ENCODE measurements around the gene CKAP2L. TPM values are rescaled to one million over a fixed set of nuclear protein-coding genes. Genes with fewer than 3 reads are reported as not detected.

CKAP2L gene, protein sequence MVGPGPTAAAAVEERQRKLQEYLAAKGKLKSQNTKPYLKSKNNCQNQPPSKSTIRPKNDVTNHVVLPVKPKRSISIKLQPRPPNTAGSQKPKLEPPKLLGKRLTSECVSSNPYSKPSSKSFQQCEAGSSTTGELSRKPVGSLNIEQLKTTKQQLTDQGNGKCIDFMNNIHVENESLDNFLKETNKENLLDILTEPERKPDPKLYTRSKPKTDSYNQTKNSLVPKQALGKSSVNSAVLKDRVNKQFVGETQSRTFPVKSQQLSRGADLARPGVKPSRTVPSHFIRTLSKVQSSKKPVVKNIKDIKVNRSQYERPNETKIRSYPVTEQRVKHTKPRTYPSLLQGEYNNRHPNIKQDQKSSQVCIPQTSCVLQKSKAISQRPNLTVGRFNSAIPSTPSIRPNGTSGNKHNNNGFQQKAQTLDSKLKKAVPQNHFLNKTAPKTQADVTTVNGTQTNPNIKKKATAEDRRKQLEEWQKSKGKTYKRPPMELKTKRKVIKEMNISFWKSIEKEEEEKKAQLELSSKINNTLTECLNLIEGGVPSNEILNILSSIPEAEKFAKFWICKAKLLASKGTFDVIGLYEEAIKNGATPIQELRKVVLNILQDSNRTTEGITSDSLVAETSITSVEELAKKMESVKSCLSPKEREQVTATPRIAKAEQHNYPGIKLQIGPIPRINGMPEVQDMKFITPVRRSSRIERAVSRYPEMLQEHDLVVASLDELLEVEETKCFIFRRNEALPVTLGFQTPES
- under 1 TPM in 1 of 3 donors, not detected in 2; 0.96 TPM for total RNA-seq

DNA sequence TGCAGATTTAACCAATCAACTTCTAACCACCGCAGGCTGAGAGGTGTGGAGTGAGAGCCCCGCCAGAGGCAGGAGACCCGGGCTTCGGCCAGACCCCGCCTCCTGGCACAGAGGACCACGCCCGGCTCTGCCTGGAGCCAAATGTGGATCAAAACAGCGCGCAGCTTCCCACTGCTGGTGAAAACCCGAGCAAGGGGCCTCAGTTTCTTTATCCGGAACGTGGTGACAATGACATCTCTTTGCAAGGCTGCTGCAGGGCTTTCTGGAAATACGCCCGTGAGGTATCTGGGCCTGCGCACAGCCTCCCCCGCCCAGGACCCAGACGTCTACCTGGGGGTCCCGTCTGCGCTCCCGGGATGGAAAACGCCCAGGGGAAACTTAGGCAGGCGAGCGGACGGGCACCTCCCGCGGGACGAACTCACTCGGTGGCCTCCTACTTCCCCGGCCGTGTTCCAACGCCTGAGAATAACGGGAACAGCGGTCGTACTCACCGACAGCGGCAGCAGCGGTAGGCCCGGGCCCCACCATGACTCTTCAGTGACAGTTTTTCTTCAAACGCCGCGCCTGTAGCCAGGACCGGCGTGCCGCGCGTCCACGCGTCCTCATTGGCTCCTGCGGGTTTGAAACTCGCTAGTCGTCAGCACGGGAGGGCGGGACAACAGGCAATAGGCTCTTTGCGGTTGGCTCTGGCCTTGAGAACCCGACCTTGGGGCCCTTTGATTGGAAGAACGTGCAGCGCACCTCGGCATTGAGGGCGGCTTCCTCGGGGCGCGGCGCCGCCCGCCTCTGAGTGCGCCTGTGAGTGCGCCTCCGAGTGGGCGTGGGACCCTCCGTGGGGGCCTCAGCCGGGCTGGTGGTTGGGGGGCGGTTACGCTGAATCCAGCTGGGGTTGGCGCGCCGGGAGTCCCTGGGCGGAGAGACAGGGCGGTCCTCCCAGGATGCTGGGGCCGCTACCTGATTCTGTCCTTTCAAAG is at the start of gene CKAP2L:
TSS of gene CKAP2L (minus strand) at position 539 of the 974 bp plus-strand sequence. CDS start at position 528, 11 bp downstream.
- H3K4me3 ChIP-seq, result peak within 1 kb of the TSS; percentile 65 to 80 (median 76)
- no peaks in the 10 kb centered on the region for H3K9me3 ChIP-seq
- peak within 1 kb of the TSS in 1 of 2 donors; percentile 0 for H3K27ac ChIP-seq
- DNase-seq (ENCODE audit: low spot score in 2 of 2), result peak; percentile 94
- no peaks in the 10 kb centered on the region for H3K36me3 ChIP-seq
- no peaks in the 10 kb centered on the region for H3K4me1 ChIP-seq
- intact Hi-C loops (cut with DNase I; ENCODE audit: low total_unique reads), result no loop called here
- H3K27me3 ChIP-seq, result no peaks in the 10 kb centered on the region
- TF ChIP-seq POLR2A (IDR thresholded peaks at IDR 0.05) (no peak), POLR2AphosphoS5 (IDR thresholded peaks at IDR 0.05) (no peak)
- TF ChIP-seq, protein P1, sequence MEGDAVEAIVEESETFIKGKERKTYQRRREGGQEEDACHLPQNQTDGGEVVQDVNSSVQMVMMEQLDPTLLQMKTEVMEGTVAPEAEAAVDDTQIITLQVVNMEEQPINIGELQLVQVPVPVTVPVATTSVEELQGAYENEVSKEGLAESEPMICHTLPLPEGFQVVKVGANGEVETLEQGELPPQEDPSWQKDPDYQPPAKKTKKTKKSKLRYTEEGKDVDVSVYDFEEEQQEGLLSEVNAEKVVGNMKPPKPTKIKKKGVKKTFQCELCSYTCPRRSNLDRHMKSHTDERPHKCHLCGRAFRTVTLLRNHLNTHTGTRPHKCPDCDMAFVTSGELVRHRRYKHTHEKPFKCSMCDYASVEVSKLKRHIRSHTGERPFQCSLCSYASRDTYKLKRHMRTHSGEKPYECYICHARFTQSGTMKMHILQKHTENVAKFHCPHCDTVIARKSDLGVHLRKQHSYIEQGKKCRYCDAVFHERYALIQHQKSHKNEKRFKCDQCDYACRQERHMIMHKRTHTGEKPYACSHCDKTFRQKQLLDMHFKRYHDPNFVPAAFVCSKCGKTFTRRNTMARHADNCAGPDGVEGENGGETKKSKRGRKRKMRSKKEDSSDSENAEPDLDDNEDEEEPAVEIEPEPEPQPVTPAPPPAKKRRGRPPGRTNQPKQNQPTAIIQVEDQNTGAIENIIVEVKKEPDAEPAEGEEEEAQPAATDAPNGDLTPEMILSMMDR (IDR thresholded peaks at IDR 0.05), result no peak

DNA sequence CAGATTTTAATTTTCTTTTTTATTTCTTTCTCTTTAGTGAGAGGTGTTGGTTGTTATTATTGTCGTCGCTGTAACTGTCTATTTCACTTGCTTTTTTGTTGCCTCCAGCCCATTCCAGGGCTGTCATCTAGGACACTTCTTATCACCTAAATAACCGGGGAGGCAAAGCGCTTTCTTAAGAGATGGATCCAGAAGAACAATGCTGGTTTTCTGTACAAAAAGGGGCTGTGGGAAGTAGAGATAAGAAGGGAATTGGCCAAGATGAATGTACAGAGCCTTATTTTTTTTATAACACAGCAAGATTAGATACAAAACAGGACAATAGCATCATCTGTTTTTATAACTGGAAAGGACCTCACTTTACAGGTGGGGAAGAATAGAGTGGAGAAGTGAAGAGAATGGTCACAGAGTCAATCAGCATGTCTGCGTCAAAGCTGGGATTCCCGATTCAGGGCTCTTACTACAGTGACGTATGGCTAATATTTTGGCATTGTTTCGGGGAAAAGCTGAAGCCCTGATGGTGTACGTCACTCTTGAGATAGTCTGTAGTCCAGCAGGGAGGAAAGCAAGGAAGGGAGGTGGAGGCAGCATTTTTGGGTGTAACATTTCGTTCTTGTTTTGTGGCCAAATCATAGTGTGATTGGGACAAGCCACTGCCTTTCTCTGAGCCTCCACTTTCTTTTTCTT is 49.0 kb upstream of the CKAP2L start:
- Histone ChIP-seq H3K9me3 (no peaks in the 10 kb centered on the region), H3K4me1 (no peaks in the 10 kb centered on the region), H3K27ac (peak overlapping the region; percentile 67 to 73), H3K4me3 (no peak overlapping the region), H3K27me3 (no peaks in the 10 kb centered on the region), H3K36me3 (no peaks in the 10 kb centered on the region)
- intact Hi-C loops (cut with DNase I; ENCODE audit: low total_unique reads), result no loop called here
- DNase-seq (ENCODE audit: low spot score in 2 of 2), result no peak
- TF ChIP-seq POLR2AphosphoS5 (IDR thresholded peaks at IDR 0.05) (no peak), POLR2A (IDR thresholded peaks at IDR 0.05) (no peak)
- TF ChIP-seq, protein P1 (IDR thresholded peaks at IDR 0.05), result no peak

DNA sequence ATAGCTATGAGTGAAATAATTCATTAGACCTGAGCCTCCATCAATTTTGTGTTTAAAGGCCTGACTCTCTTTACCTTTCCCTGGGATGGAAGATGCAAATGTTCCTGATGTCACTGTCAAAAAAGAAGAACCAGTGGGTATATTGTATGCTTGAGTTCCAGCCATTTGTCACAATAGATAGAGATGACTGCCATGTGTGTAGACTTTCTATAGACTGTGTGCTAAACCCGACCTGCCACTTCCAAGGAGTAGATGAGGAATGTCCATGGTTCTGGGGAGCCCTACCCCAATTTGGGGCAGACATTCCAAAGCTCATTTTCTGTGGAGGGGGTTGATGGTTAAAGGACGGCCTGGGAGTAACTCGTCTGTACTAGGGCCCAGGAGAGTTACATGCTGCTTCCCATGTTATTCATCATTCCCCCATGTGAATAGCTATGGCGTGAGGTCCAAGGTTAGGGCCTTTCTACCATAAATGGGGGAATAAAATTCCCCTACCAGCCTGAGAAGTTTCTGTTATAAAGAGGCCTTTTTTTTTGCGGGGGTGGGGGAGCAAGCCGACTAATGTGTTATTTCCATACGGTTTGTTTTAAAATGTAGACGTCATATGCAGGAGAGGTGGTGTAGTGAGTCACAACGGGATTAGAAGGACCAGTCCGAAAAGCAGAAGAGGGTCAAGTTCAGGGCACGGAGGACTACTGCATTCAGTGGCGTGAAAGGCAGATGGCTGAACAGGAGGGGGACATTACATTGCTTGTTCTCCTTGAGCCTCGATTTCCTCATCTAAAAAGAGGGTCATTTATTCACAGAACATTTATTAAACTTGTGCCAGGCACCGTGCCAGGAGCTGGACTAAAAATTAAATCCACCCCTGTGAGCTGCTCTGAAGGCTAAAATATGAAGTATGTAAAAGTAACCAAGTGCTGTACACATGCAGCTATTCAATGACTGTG is 48.2 kb upstream of the CKAP2L start:
- DNase-seq (ENCODE audit: low spot score in 2 of 2), result no peak
- H3K4me1 ChIP-seq, result no peaks in the 10 kb centered on the region
- no peak overlapping the region for H3K27ac ChIP-seq
- H3K9me3 ChIP-seq, result no peaks in the 10 kb centered on the region
- H3K27me3 ChIP-seq, result no peaks in the 10 kb centered on the region
- no peak overlapping the region for H3K4me3 ChIP-seq
- H3K36me3 ChIP-seq, result no peaks in the 10 kb centered on the region
- TF ChIP-seq, protein P1 (IDR thresholded peaks at IDR 0.05), result no peak
- TF ChIP-seq POLR2AphosphoS5 (IDR thresholded peaks at IDR 0.05) (no peak), POLR2A (IDR thresholded peaks at IDR 0.05) (no peak)
- intact Hi-C loops (cut with DNase I; ENCODE audit: low total_unique reads), result no loop called here

DNA sequence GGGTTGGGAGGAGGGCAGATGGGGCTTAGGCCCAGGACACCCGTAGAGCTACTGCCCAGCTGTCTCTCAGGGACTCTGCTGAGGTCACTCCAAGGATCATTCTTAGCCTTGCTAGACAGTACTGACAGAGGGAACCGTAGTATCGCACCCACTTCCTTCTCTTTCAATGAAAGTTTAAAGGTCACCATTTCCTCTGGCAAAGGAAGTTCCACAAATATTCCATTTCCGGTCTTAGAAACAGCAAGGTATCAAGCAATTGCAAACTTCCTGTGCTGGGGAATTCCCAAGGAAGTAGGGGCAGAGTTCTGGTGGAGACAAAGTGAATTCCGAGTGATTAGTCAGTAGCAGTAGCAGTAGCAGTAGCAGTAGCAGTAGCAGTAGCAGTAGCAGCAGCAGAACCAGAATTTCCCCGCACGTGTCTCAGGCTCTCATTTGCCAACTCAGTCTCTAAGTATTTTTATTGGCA is 47.5 kb upstream of the CKAP2L start:
- Histone ChIP-seq H3K36me3 (no peaks in the 10 kb centered on the region), H3K4me3 (no peak overlapping the region), H3K27me3 (no peaks in the 10 kb centered on the region), H3K4me1 (no peaks in the 10 kb centered on the region), H3K9me3 (no peaks in the 10 kb centered on the region), H3K27ac (peak overlapping the region in 1 of 2 donors; percentile 13)
- no peak for DNase-seq (ENCODE audit: low spot score in 2 of 2)
- peak in 1 of 3 donors; percentile 58 for TF ChIP-seq POLR2AphosphoS5 (IDR thresholded peaks at IDR 0.05)
- no peak for TF ChIP-seq POLR2A (IDR thresholded peaks at IDR 0.05)
- TF ChIP-seq, protein P1 (IDR thresholded peaks at IDR 0.05), result no peak
- intact Hi-C loops (cut with DNase I; ENCODE audit: low total_unique reads), result no loop called here

All from breast epithelium (tissue), 4 donors.